IMR-90 (cell line): ENCODE measurements around the gene PADI1. TPM values are rescaled to one million over a fixed set of nuclear protein-coding genes. Genes with fewer than 3 reads are reported as not detected.
A peak's percentile ranks its signal among the peaks of the same experiment; 100 is the strongest.

Experiments used
- ATAC-seq: fragments of 200-7000 bp; cut with Tn5 transposase; 2 replicates; pipeline ENCODE4 v1.9.1; 2020; ENCODE audit warnings: low read depth, mild to moderate bottlenecking, moderate library complexity
- BruUV-seq: library from RNA; stranded (reverse); fragments of 400-500 nt; replicated peaks from 2 replicates; lab custom pipeline; 2021; lab: Mats Ljungman, UMichigan
- CTCF ChIA-PET: fragments of 300-600 bp; formaldehyde crosslinking; extraction: SDS; loops from one replicate; lab custom pipeline; 2021; ENCODE audit warnings: antibody characterized with exemption; lab: Yijun Ruan, JAX
- POLR2A ChIA-PET: fragments of 300-600 bp; sonication (Branson Sonifier 250); formaldehyde crosslinking; loops from one replicate; lab custom pipeline; 2022; ENCODE audit warnings: antibody characterized with exemption; ENCODE audit not compliant: unreplicated experiment; lab: Charles Lee
- DNase-seq: peaks from one replicate; pipeline ENCODE4 v3.0.0; 2013
- H2AFZ ChIP-seq: replicated peaks from 2 replicates; pipeline ENCODE3; 2013; ENCODE audit warnings: low read length, mild to moderate bottlenecking; ENCODE audit not compliant: poor library complexity
- H2AK5ac ChIP-seq: 2 replicates; pipeline ENCODE4 v1.6.1; 2013; ENCODE audit warnings: low read depth, low read length, inconsistent platforms
- H2AK9ac ChIP-seq: replicated peaks from 2 replicates; pipeline ENCODE3; 2013; ENCODE audit warnings: mild to moderate bottlenecking, low read depth, low read length, moderate library complexity; ENCODE audit not compliant: poor library complexity
- H2BK120ac ChIP-seq: 2 replicates; pipeline ENCODE4 v1.6.1; 2013; ENCODE audit warnings: low read depth, low read length, inconsistent platforms
- H2BK15ac ChIP-seq: 3 replicates; pipeline ENCODE4 v1.6.1; 2013; ENCODE audit warnings: low read depth, low read length, inconsistent platforms
- H2BK20ac ChIP-seq: 2 replicates; pipeline ENCODE4 v1.6.1; 2013; ENCODE audit warnings: low read depth, mild to moderate bottlenecking, inconsistent platforms, low read length, moderate library complexity
- H2BK5ac ChIP-seq: 2 replicates; pipeline ENCODE4 v1.6.1; 2013; ENCODE audit warnings: mild to moderate bottlenecking, low read depth, low read length, inconsistent platforms; ENCODE audit not compliant: poor library complexity, severe bottlenecking
- H3K14ac ChIP-seq: replicated peaks from 2 replicates; pipeline ENCODE4 v1.6.1; 2013; ENCODE audit warnings: low read depth, low read length, inconsistent platforms
- H3K18ac ChIP-seq: 2 replicates; pipeline ENCODE4 v1.6.1; 2013; ENCODE audit warnings: low read depth, low read length, control low read depth
- H3K23ac ChIP-seq: 2 replicates; pipeline ENCODE4 v1.6.1; 2013; ENCODE audit warnings: low read depth, low read length, inconsistent platforms
- H3K27ac ChIP-seq: 2 replicates; pipeline ENCODE4 v1.5.1; 2013; ENCODE audit warnings: mild to moderate bottlenecking, control low read depth, low read length; ENCODE audit not compliant: insufficient read depth
- H3K27me3 ChIP-seq: 2 replicates; pipeline ENCODE4 v1.6.1; 2013; ENCODE audit warnings: low read length; ENCODE audit not compliant: control insufficient read depth, insufficient read depth
- H3K36me3 ChIP-seq: 2 replicates; pipeline ENCODE4 v1.6.1; 2013; ENCODE audit warnings: low read length, mixed read lengths; ENCODE audit not compliant: control insufficient read depth, insufficient read depth
- H3K4ac ChIP-seq: 2 replicates; pipeline ENCODE4 v1.6.1; 2013; ENCODE audit warnings: low read depth, low read length, inconsistent platforms
- H3K4me1 ChIP-seq: 2 replicates; pipeline ENCODE4 v1.6.1; 2013; ENCODE audit warnings: low read length, mixed read lengths; ENCODE audit not compliant: control insufficient read depth, insufficient read depth
- H3K4me2 ChIP-seq: 2 replicates; pipeline ENCODE4 v1.6.1; 2013; ENCODE audit warnings: low read depth, mild to moderate bottlenecking, control low read depth, low read length, moderate library complexity
- H3K4me3 ChIP-seq: 2 replicates; pipeline ENCODE4 v1.5.1; 2013; ENCODE audit warnings: low read depth, mild to moderate bottlenecking, control low read depth, low read length, moderate library complexity; ENCODE audit not compliant: insufficient read depth
- H3K56ac ChIP-seq: 2 replicates; pipeline ENCODE4 v1.6.1; 2013; ENCODE audit warnings: low read length, inconsistent platforms; ENCODE audit not compliant: insufficient read depth; ENCODE audit errors: extremely low read depth
- H3K79me1 ChIP-seq, 2 experiments: 2 replicates each; pipeline ENCODE4 v1.6.1; 2013; ENCODE audit warnings: low read length in 2 of 2, inconsistent platforms in 1 of 2, low read depth in 1 of 2
- H3K9ac ChIP-seq: 2 replicates; pipeline ENCODE4 v1.6.1; 2013; ENCODE audit warnings: low read depth, low read length, control low read depth
- H3K9me1 ChIP-seq: 2 replicates; pipeline ENCODE4 v1.6.1; 2013; ENCODE audit warnings: low read length, inconsistent platforms; ENCODE audit not compliant: insufficient read depth
- H3K9me3 ChIP-seq: 2 replicates; pipeline ENCODE4 v1.6.1; 2013; ENCODE audit warnings: low read length; ENCODE audit not compliant: control insufficient read depth, insufficient read depth
- H4K20me1 ChIP-seq: 2 replicates; pipeline ENCODE4 v1.6.1; 2013; ENCODE audit warnings: low read length, inconsistent platforms; ENCODE audit not compliant: insufficient read depth
- H4K5ac ChIP-seq: 2 replicates; pipeline ENCODE4 v1.6.1; 2013; ENCODE audit warnings: mild to moderate bottlenecking, low read depth, low read length, control low read depth
- H4K8ac ChIP-seq, 2 experiments: 2 replicates each; pipeline ENCODE4 v1.6.1; 2013; ENCODE audit warnings: low read depth in 2 of 2, low read length in 2 of 2, control low read depth in 1 of 2, inconsistent platforms in 1 of 2
- H4K91ac ChIP-seq: 2 replicates; pipeline ENCODE4 v1.6.1; 2013; ENCODE audit warnings: low read depth, low read length, inconsistent platforms; ENCODE audit not compliant: insufficient read depth
- BHLHE40 ChIP-seq: fragments of 150-350 bp; IDR thresholded peaks from 2 replicates; pipeline ENCODE4 v1.6.1; 2016; ENCODE audit warnings: mild to moderate bottlenecking, low read depth, low read length
- CEBPB ChIP-seq: IDR thresholded peaks from 2 replicates; pipeline ENCODE4 v1.6.1; 2012; ENCODE audit warnings: low read depth, low read length, improper control_type of control experiment
- CHD1 ChIP-seq: IDR thresholded peaks from 2 replicates; pipeline ENCODE4 v1.6.1; 2012; ENCODE audit warnings: low read depth, low read length, improper control_type of control experiment
- CTCF ChIP-seq: conservative IDR thresholded peaks from 2 replicates; pipeline ENCODE4 v1.5.1; 2012; ENCODE audit warnings: mild to moderate bottlenecking, low read depth, low read length, improper control_type of control experiment
- FOS ChIP-seq: fragments of 150-350 bp; IDR thresholded peaks from 2 replicates; pipeline ENCODE4 v1.6.1; 2016; ENCODE audit warnings: low read depth, low read length
- MAFK ChIP-seq: IDR thresholded peaks from 2 replicates; pipeline ENCODE4 v1.6.1; 2012; ENCODE audit warnings: low read depth, low read length, improper control_type of control experiment
- MAZ ChIP-seq: IDR thresholded peaks from 2 replicates; pipeline ENCODE4 v1.6.1; 2012; ENCODE audit warnings: low read depth, mild to moderate bottlenecking, low read length, improper control_type of control experiment, moderate library complexity, borderline replicate concordance
- MXI1 ChIP-seq: IDR thresholded peaks from 2 replicates; pipeline ENCODE4 v1.6.1; 2012; ENCODE audit warnings: low read depth, mild to moderate bottlenecking, low read length, moderate library complexity, borderline replicate concordance
- NFE2L2 ChIP-seq: fragments of 150-350 bp; IDR thresholded peaks from 2 replicates; pipeline ENCODE4 v1.6.1; 2016; ENCODE audit warnings: low read depth, mild to moderate bottlenecking, low read length
- POLR2A ChIP-seq: IDR thresholded peaks from 2 replicates; pipeline ENCODE4 v1.6.1; 2012; ENCODE audit warnings: mild to moderate bottlenecking, low read depth, low read length
- RAD21 ChIP-seq: IDR thresholded peaks from 2 replicates; pipeline ENCODE4 v1.6.1; 2012; ENCODE audit warnings: low read length, improper control_type of control experiment
- RCOR1 ChIP-seq: IDR thresholded peaks from 2 replicates; pipeline ENCODE4 v1.6.1; 2012; ENCODE audit warnings: mild to moderate bottlenecking, low read length, improper control_type of control experiment; ENCODE audit not compliant: insufficient replicate concordance
- RFX5 ChIP-seq: IDR thresholded peaks from 2 replicates; pipeline ENCODE4 v1.8.0; 2012; ENCODE audit warnings: low read depth, mild to moderate bottlenecking, low read length, moderate library complexity
- SMC3 ChIP-seq: fragments of 150-350 bp; IDR thresholded peaks from 2 replicates; pipeline ENCODE4 v1.6.1; 2016; ENCODE audit warnings: low read depth, mild to moderate bottlenecking, antibody characterized with exemption, low read length, moderate library complexity
- WGBS, 2 experiments: methylation state at CpG; one replicate each; pipeline versions ENCODE4 v1.1.5 to v1.1.7; 2013; ENCODE audit warnings: missing lambda C conversion rate in 2 of 2; ENCODE audit not compliant: insufficient read length in 1 of 2; ENCODE audit errors: extremely low coverage in 2 of 2; 5-methylcytosine and 5-hydroxymethylcytosine counted together
- dilution Hi-C: fragments of 300-500 bp; cut with HindIII; formaldehyde crosslinking; loops from one replicate; pipeline ENCODE4 v1.14.3; 2018; ENCODE audit warnings: low sequenced_read_pairs; ENCODE audit not compliant: unreplicated experiment
- in situ Hi-C: fragments of 300-500 bp; cut with MboI; formaldehyde crosslinking; loops from 3 replicates; pipeline ENCODE4 v1.14.3; 2019; ENCODE audit warnings: low sequenced_read_pairs, inconsistent platforms, mixed read lengths
- intact Hi-C: fragments of 100-400 bp; cut with micrococcal nuclease; formaldehyde crosslinking; loops from 2 replicates; pipeline ENCODE4 v1.10.0; 2022
- polyA plus RNA-seq, 3 experiments: library from polyadenylated mRNA; depleted of rRNA; stranded (reverse); fragments of >200 nt; gene quantifications; 2 replicates each; pipeline ENCODE4 v1.2.3, GENCODE V29; 2012; ENCODE audit warnings: low replicate concordance in 1 of 3
- total RNA-seq: library from RNA; depleted of rRNA; stranded (reverse); fragments of >200 nt; gene quantifications from 2 replicates; pipeline ENCODE4 v1.2.3, GENCODE V29; 2012
- TF ChIP-seq, protein P1 (sequence below): fragments of 150-350 bp; IDR thresholded peaks from 2 replicates; pipeline ENCODE4 v1.6.1; 2016; ENCODE audit warnings: low read depth, mild to moderate bottlenecking, low read length, moderate library complexity, borderline replicate concordance
- TF ChIP-seq, protein P2 (sequence below): fragments of 150-350 bp; IDR thresholded peaks from 2 replicates; pipeline ENCODE4 v1.6.1; 2017; ENCODE audit warnings: mild to moderate bottlenecking, antibody characterized with exemption, low read length, low read depth

The PADI1 gene
- total and polyA plus RNA-seq, 2 of the 4 experiments (the other 2 are of a cell fraction): 0.17 TPM; not detected in 1

GRCh38 chr1:17191990-17192242 lies 13.0 kb upstream of the PADI1 start:
- H3K18ac ChIP-seq: no peak overlapping the region
- in situ Hi-C loops: no loop called here
- 60% methylated on average over 1 of the region's 4 CpGs; no CpG with 5 or more reads in 1 of the 2 experiments for WGBS, 2 experiments
- H2BK20ac ChIP-seq: peak overlapping the region; percentile 76; the same call in 1 of the 2 replicates
- peak overlapping the region; percentile 30; the same call in 1 of the 3 replicates for H2BK15ac ChIP-seq
- DNase-seq (no peak), ATAC-seq (no peak)
- no peak overlapping the region for H3K9ac ChIP-seq
- no peak overlapping the region for H3K56ac ChIP-seq
- H4K5ac ChIP-seq: no peak overlapping the region
- no peaks in the 10 kb centered on the region for H4K20me1 ChIP-seq
- H3K27ac ChIP-seq: no peak overlapping the region
- peaks cover 0 to 6% of the 10 kb centered on the region in 2 experiments; a peak in 1 of 4 replicates for H3K79me1 ChIP-seq
- H3K27me3 ChIP-seq: no peaks in the 10 kb centered on the region
- H2AK5ac ChIP-seq: no peak overlapping the region
- H3K9me3 ChIP-seq: peaks cover 4% of the 10 kb centered on the region; the same call in 1 of the 2 replicates
- no peak overlapping the region for H2BK5ac ChIP-seq
- no peak overlapping the region for H4K8ac ChIP-seq
- no TSS peak for BruUV-seq
- CTCF ChIA-PET: no interaction called here
- no peak overlapping the region for H3K4me3 ChIP-seq
- H3K23ac ChIP-seq: no peak overlapping the region
- H3K9me1 ChIP-seq: peaks cover 6% of the 10 kb centered on the region; the same call in 1 of the 2 replicates
- dilution Hi-C loops: no loop called here
- H3K36me3 ChIP-seq: no peaks in the 10 kb centered on the region
- POLR2A ChIA-PET: no interaction called here
- intact Hi-C loops: no loop called here
- H3K4me2 ChIP-seq: no peak overlapping the region
- H2AK9ac ChIP-seq: no peak overlapping the region
- no peak overlapping the region for H3K14ac ChIP-seq
- no peak overlapping the region for H2AFZ ChIP-seq
- 0 out of 2 replicates have a peak overlapping the region, but pooled peaks have one; percentile 24 for H4K91ac ChIP-seq
- peak overlapping the region; percentile 59; the same call in 1 of the 2 replicates for H3K4ac ChIP-seq
- H3K4me1 ChIP-seq: peaks cover 9% of the 10 kb centered on the region
- H2BK120ac ChIP-seq: peak overlapping the region; percentile 39
- TF ChIP-seq MXI1 (no peak), POLR2A (no peak), RAD21 (no peak), MAFK (no peak), CEBPB (no peak), NFE2L2 (no peak), RFX5 (no peak), RCOR1 (no peak), SMC3 (no peak), CHD1 (no peak), FOS (no peak), BHLHE40 (no peak), CTCF (no peak), MAZ (no peak)
- TF ChIP-seq, protein P1, sequence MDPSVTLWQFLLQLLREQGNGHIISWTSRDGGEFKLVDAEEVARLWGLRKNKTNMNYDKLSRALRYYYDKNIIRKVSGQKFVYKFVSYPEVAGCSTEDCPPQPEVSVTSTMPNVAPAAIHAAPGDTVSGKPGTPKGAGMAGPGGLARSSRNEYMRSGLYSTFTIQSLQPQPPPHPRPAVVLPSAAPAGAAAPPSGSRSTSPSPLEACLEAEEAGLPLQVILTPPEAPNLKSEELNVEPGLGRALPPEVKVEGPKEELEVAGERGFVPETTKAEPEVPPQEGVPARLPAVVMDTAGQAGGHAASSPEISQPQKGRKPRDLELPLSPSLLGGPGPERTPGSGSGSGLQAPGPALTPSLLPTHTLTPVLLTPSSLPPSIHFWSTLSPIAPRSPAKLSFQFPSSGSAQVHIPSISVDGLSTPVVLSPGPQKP: no peak
- TF ChIP-seq, protein P2, sequence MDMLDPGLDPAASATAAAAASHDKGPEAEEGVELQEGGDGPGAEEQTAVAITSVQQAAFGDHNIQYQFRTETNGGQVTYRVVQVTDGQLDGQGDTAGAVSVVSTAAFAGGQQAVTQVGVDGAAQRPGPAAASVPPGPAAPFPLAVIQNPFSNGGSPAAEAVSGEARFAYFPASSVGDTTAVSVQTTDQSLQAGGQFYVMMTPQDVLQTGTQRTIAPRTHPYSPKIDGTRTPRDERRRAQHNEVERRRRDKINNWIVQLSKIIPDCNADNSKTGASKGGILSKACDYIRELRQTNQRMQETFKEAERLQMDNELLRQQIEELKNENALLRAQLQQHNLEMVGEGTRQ: no peak
